Measurements from ENCODE around the gene PACS1.

DNA sequence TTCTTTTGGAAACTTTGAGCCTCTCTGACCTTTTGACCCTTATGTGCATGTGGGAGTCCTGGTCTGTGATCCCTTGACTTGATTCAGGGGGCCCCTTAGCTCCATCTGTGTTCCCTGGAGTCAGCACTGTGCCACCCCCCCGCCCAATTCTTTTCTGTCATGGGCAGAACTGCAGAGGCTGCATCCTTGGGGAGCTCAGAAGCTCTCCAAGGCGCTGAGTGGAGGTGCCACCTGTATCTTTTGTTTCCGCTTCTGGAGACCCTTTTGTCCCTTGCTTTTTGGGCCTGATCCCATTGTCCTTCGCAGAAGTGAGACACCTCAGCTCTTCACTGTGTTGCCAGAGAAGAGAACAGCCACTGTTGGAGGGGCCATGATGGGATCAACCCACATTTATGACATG, 2.4 kb upstream of the PACS1 start:
- TF ChIP-seq, protein P1, sequence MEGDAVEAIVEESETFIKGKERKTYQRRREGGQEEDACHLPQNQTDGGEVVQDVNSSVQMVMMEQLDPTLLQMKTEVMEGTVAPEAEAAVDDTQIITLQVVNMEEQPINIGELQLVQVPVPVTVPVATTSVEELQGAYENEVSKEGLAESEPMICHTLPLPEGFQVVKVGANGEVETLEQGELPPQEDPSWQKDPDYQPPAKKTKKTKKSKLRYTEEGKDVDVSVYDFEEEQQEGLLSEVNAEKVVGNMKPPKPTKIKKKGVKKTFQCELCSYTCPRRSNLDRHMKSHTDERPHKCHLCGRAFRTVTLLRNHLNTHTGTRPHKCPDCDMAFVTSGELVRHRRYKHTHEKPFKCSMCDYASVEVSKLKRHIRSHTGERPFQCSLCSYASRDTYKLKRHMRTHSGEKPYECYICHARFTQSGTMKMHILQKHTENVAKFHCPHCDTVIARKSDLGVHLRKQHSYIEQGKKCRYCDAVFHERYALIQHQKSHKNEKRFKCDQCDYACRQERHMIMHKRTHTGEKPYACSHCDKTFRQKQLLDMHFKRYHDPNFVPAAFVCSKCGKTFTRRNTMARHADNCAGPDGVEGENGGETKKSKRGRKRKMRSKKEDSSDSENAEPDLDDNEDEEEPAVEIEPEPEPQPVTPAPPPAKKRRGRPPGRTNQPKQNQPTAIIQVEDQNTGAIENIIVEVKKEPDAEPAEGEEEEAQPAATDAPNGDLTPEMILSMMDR (IDR thresholded peaks at IDR 0.05): no peak
- TF ChIP-seq POLR2AphosphoS5 (IDR thresholded peaks at IDR 0.05; ENCODE audit: low read depth, low read length) (no peak), REST (IDR thresholded peaks at IDR 0.05; ENCODE audit: insufficient read depth in 1 of 2, low read depth in 2 of 2, low read length in 1 of 2) (no peak), TCF7L2 (IDR thresholded peaks at IDR 0.05; ENCODE audit: low read depth, low read length) (no peak)

Data from Panc1 (cell line).